ENCODE data around the gene USP22.

Gene USP22

GRCh38 chr17:20961586-20961985 lies 81.2 kb downstream of the USP22 start:
- in situ Hi-C loops (cut with MboI; ENCODE audit: low sequenced_read_pairs), result loop anchor here (25.0 kb wide), 1 partner anchor 99 kb away; no protein-coding TSS in a partner anchor

GRCh38 chr17:20960871-20961270 lies 81.9 kb downstream of the USP22 start:
- in situ Hi-C loops (cut with MboI; ENCODE audit: low sequenced_read_pairs), result loop anchor here (25.0 kb wide), 1 partner anchor 99 kb away; no protein-coding TSS in a partner anchor

- in situ Hi-C loops (cut with MboI; ENCODE audit: low sequenced_read_pairs), result loop anchor here (25.0 kb wide), 1 partner anchor 93 kb away; no protein-coding TSS in a partner anchor
Measured at GRCh38 chr17:20955427-20956323, 87.1 kb downstream of the USP22 start.

- in situ Hi-C loops (cut with MboI; ENCODE audit: low sequenced_read_pairs), result loop anchor here (25.0 kb wide), 1 partner anchor 92 kb away; no protein-coding TSS in a partner anchor
Measured at GRCh38 chr17:20954794-20955193, 88.0 kb downstream of the USP22 start.

GRCh38 chr17:20952183-20952582 lies 90.6 kb downstream of the USP22 start:
- in situ Hi-C loops (cut with MboI; ENCODE audit: low sequenced_read_pairs), result loop anchor here (25.0 kb wide), 1 partner anchor 90 kb away; no protein-coding TSS in a partner anchor
